ENCODE results near the gene MAP1B.

- no peak for TF ChIP-seq CTCF (conservative IDR thresholded peaks at IDR 0.05; ENCODE audit: low read depth, low read length)
- TF ChIP-seq RFX5 (IDR thresholded peaks at IDR 0.05; ENCODE audit: low read depth, low read length): no peak
- TF ChIP-seq, protein P1, sequence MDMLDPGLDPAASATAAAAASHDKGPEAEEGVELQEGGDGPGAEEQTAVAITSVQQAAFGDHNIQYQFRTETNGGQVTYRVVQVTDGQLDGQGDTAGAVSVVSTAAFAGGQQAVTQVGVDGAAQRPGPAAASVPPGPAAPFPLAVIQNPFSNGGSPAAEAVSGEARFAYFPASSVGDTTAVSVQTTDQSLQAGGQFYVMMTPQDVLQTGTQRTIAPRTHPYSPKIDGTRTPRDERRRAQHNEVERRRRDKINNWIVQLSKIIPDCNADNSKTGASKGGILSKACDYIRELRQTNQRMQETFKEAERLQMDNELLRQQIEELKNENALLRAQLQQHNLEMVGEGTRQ (IDR thresholded peaks at IDR 0.05; ENCODE audit: low read depth, low read length): no peak
- no peak for TF ChIP-seq POLR2A (IDR thresholded peaks at IDR 0.05; ENCODE audit: low read depth, low read length)
Measured at GRCh38 chr5:72140711-72141110, 33.4 kb downstream of the MAP1B start.
